ENCODE results near the gene KLHDC7B. TPM values are rescaled to one million over a fixed set of nuclear protein-coding genes. Genes with fewer than 3 reads are reported as not detected.

Gene KLHDC7B
- total RNA-seq, 2 experiments from 2014 or later = 5.8 to 6.8 TPM

DNA sequence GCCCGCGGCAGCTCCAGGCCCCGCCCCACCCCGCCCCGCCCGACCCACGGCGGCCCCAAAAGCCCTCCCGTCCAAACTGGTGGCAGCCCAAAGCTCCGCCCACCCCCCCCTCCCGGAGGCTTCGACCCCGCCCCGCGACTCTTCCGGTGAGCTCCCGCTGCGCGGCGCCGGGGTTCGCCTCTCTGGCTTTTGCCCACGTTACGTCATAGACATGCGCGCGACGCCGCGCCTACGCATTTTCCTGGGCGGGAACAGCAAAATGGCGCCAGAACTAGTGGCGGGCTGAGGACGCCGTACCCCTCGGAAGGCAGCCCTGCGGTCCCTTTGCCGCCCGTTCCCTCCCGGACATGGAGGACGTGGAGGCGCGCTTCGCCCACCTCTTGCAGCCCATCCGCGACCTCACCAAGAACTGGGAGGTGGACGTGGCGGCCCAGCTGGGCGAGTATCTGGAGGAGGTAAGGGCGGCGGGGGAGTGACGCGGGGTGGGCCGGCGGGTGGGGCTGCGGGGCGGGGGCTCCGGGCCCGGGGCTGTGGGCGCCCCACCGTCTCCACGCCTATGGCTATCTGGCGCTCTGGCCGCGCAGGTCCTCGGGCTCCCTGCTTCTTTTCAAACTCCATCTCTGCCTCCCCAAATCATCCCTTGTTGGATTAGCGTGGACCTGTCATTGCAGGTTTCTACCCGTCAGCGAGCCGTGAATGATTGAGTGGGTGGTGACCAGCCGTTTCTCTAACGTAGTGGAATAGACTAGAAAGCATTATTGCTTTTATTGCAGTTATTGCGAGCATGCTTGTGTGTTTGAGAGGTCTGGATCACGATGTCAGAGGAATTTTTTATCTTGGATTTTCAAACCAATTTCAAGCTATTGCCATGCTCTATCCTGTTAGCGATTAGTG lies 37.5 kb upstream of the KLHDC7B start, which contains the start of gene NCAPH2:
TSS of gene NCAPH2 (plus strand) at position 234 of the 894 bp plus-strand sequence. CDS start at position 348, 114 bp downstream.
- H3K9me3 Mint-ChIP-seq = no peaks in the 10 kb centered on the region
- ChIA-PET POLR2A (interaction anchor here (0.6 to 8.0 kb wide), 20 partner anchors 9 to 265 kb away, joined by 3 to 111 read pairs (median 4); partner anchors contain the start of genes CPT1B and SCO2), CTCF (interaction anchor here (0.6 to 9.9 kb wide), 11 partner anchors 9 to 112 kb away, joined by 3 to 80 read pairs (median 5); partner anchors contain the start of genes SCO2, SYCE3 and TYMP)
- peak; percentile 98 for DNase-seq
- peak; percentile 36 for ATAC-seq
- peaks cover 22% of the 10 kb centered on the region for H3K4me1 Mint-ChIP-seq (ENCODE audit: low read depth)
- peak within 1 kb of the TSS; percentile 98 for H3K4me3 Mint-ChIP-seq
- intact Hi-C loops (cut with micrococcal nuclease) = no loop called here
- peaks cover 17% of the 10 kb centered on the region for H3K36me3 Mint-ChIP-seq (ENCODE audit: low read depth)
- H3K27me3 Mint-ChIP-seq = no peaks in the 10 kb centered on the region
- TF ChIP-seq, protein P1, sequence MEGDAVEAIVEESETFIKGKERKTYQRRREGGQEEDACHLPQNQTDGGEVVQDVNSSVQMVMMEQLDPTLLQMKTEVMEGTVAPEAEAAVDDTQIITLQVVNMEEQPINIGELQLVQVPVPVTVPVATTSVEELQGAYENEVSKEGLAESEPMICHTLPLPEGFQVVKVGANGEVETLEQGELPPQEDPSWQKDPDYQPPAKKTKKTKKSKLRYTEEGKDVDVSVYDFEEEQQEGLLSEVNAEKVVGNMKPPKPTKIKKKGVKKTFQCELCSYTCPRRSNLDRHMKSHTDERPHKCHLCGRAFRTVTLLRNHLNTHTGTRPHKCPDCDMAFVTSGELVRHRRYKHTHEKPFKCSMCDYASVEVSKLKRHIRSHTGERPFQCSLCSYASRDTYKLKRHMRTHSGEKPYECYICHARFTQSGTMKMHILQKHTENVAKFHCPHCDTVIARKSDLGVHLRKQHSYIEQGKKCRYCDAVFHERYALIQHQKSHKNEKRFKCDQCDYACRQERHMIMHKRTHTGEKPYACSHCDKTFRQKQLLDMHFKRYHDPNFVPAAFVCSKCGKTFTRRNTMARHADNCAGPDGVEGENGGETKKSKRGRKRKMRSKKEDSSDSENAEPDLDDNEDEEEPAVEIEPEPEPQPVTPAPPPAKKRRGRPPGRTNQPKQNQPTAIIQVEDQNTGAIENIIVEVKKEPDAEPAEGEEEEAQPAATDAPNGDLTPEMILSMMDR (IDR thresholded peaks at IDR 0.05) = no peak
- peak within 1 kb of the TSS; percentile 97 for H3K27ac Mint-ChIP-seq

DNA sequence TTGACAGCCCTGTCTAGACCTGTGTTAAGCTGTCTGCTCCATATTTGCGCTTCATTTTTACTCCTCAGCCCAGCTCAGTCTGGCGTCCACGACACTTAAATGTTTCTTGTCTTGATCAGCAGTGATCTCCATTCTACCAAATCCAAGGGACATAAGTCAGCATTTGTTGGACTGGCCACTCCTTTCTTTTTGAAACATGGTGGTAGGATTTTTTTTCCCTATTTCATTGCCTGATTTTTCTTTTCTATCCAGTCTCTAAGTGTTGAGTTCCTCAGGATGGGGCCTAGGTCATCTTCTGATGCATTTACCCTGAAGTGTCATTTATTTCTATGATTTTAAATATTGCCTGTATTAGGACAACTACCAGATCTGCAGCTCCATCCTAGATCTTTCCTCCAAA lies 36.8 kb upstream of the KLHDC7B start:
- no peaks in the 10 kb centered on the region for H3K27me3 Mint-ChIP-seq
- DNase-seq (no peak), ATAC-seq (no peak)
- no peaks in the 10 kb centered on the region for H3K9me3 Mint-ChIP-seq
- TF ChIP-seq, protein P1 (IDR thresholded peaks at IDR 0.05) = no peak
- H3K27ac Mint-ChIP-seq = peak overlapping the region; percentile 90
- CTCF ChIA-PET = interaction anchor here (0.9 to 9.9 kb wide), 7 partner anchors 9 to 256 kb away, joined by 3 to 80 read pairs (median 6); partner anchors contain the start of genes SCO2 and SYCE3
- intact Hi-C loops (cut with micrococcal nuclease) = no loop called here
- peak overlapping the region; percentile 87 for H3K4me3 Mint-ChIP-seq
- POLR2A ChIA-PET = interaction anchor here (0.7 to 8.0 kb wide), 13 partner anchors 8 to 193 kb away, joined by 3 to 111 read pairs (median 5); partner anchors contain the start of gene SCO2
- peaks cover 17% of the 10 kb centered on the region for H3K36me3 Mint-ChIP-seq (ENCODE audit: low read depth)
- H3K4me1 Mint-ChIP-seq (ENCODE audit: low read depth) = peaks cover 22% of the 10 kb centered on the region

- Mint-ChIP-seq H3K27me3 (no peaks in the 10 kb centered on the region), H3K4me3 (no peak overlapping the region), H3K36me3 (ENCODE audit: low read depth) (peaks cover 35% of the 10 kb centered on the region), H3K9me3 (no peaks in the 10 kb centered on the region), H3K27ac (no peak overlapping the region), H3K4me1 (ENCODE audit: low read depth) (peaks cover 35% of the 10 kb centered on the region)
- no peak for DNase-seq
- intact Hi-C loops (cut with micrococcal nuclease) = no loop called here
- POLR2A ChIA-PET = interaction anchor here (5.0 to 8.0 kb wide), 2 partner anchors 11 to 13 kb away, joined by 58 to 111 read pairs; partner anchors contain the start of gene SCO2
- TF ChIP-seq, protein P1 (IDR thresholded peaks at IDR 0.05) = no peak
- ATAC-seq = no peak
- CTCF ChIA-PET = no interaction called here
These were observed 32.5 kb upstream of the KLHDC7B start for GRCh38 chr22:50513175-50513574.

DNA sequence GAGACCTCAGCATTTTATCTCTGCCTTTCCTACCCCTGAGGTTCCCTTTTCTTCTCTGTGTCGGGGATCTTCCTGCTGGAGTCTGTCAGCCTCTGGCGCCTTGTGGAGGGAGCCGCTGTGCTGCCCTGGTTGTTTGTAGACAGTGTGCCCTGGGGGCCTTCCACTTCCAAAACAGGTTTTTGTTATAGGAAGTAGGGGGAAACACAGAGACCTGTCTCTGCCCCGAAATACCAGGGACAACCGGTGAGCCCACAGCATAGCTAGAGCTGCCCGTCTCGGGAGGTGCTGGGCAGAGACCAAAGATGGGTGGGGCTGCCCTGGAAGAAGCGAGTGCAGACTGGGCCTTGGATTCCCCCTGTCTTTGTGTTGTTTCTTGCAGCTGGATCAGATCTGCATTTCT lies 29.6 kb upstream of the KLHDC7B start:
- Mint-ChIP-seq H3K27me3 (no peaks in the 10 kb centered on the region), H3K9me3 (no peaks in the 10 kb centered on the region), H3K4me3 (no peak overlapping the region), H3K27ac (no peak overlapping the region), H3K4me1 (ENCODE audit: low read depth) (peaks cover 23% of the 10 kb centered on the region), H3K36me3 (ENCODE audit: low read depth) (peaks cover 36% of the 10 kb centered on the region)
- ChIA-PET POLR2A (interaction anchor here (5.0 kb wide), 1 partner anchor 10 kb away, joined by 58 read pairs; the partner anchor contains the start of gene SCO2), CTCF (interaction anchor here (0.7 to 2.8 kb wide), 2 partner anchors 9 to 155 kb away, joined by 3 to 18 read pairs; partner anchors contain the start of gene SCO2)
- no peak for DNase-seq
- ATAC-seq = no peak
- TF ChIP-seq, protein P1 (IDR thresholded peaks at IDR 0.05) = no peak
- intact Hi-C loops (cut with micrococcal nuclease) = no loop called here

All from activated CD8-positive, alpha-beta T cell treated with anti-CD3 and anti-CD28 coated beads for 36 hours (primary cell).